Mesothelial cell of epicardium (in vitro differentiated cells): ENCODE results near the gene SLC38A8. TPM values are rescaled to one million over a fixed set of nuclear protein-coding genes. Genes with fewer than 3 reads are reported as not detected.

ENCODE experiments used
- DNase-seq, 2 experiments: peaks; one replicate each; pipeline ENCODE4 v3.0.0; 2021; ENCODE audit warnings: low spot score in 2 of 2; ENCODE audit not compliant: unreplicated experiment in 2 of 2
- H3K27ac Mint-ChIP-seq: 2 replicates; pipeline ENCODE4 v1.8.0; 2021; ENCODE audit warnings: mixed read lengths
- H3K27me3 Mint-ChIP-seq: 2 replicates; pipeline ENCODE4 v1.8.0; 2021; ENCODE audit warnings: low read depth, mixed read lengths
- H3K36me3 Mint-ChIP-seq: 2 replicates; pipeline ENCODE4 v1.8.0; 2021; ENCODE audit warnings: mixed read lengths
- H3K4me1 Mint-ChIP-seq: 2 replicates; pipeline ENCODE4 v1.8.0; 2021; ENCODE audit warnings: mixed read lengths
- H3K4me3 Mint-ChIP-seq: 2 replicates; pipeline ENCODE4 v1.8.0; 2021; ENCODE audit warnings: mild to moderate bottlenecking, moderate library complexity, mixed read lengths
- H3K9me3 Mint-ChIP-seq: 2 replicates; pipeline ENCODE4 v1.8.0; 2021; ENCODE audit warnings: mixed read lengths
- total RNA-seq: library from RNA; stranded (reverse); gene quantifications from 3 replicates; pipeline ENCODE4 v1.2.1, GENCODE V29; 2021
- TF ChIP-seq, protein P1 (sequence below): fragments of 200-600 bp; sonication (generic); IDR thresholded peaks from one replicate; pipeline ENCODE4 v1.5.0; 2021; ENCODE audit warnings: antibody characterized with exemption; ENCODE audit not compliant: unreplicated experiment

SLC38A8 gene
- total RNA-seq, 1 donor from 2014 or later = not detected

DNA sequence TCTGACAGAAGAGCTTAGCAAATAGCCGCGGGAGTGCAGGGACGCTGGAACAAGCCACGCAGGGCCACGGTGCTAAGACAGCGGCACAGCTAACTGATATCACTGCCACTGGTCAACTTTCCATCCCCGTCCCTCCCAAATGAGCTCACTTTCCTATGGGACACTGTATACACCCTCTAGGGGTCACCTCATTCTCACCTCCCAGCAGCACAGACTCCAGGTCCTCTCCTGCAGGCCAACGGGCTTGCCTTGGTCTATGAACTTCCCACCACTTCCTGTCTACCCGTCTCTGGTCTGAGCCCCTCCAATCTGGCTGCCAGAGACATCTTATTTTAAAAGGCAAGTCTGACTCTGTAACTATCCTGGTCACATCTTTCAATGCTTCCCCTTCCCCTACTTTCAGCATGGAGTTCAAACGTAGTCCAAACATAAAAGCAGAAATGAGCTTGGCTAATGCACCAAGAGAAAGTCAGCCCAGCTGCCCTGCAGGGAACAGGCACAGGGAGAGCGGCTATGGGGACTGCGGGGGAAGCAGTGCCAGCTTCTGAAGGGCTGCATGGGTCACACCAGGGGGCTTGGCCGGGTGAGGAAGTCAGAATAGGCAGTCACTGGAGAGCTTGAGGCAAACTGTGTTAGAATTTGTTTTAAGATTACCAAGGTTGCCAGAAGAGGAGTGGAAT lies 26.3 kb upstream of the SLC38A8 start:
- H3K9me3 Mint-ChIP-seq = no peaks in the 10 kb centered on the region
- TF ChIP-seq, protein P1, sequence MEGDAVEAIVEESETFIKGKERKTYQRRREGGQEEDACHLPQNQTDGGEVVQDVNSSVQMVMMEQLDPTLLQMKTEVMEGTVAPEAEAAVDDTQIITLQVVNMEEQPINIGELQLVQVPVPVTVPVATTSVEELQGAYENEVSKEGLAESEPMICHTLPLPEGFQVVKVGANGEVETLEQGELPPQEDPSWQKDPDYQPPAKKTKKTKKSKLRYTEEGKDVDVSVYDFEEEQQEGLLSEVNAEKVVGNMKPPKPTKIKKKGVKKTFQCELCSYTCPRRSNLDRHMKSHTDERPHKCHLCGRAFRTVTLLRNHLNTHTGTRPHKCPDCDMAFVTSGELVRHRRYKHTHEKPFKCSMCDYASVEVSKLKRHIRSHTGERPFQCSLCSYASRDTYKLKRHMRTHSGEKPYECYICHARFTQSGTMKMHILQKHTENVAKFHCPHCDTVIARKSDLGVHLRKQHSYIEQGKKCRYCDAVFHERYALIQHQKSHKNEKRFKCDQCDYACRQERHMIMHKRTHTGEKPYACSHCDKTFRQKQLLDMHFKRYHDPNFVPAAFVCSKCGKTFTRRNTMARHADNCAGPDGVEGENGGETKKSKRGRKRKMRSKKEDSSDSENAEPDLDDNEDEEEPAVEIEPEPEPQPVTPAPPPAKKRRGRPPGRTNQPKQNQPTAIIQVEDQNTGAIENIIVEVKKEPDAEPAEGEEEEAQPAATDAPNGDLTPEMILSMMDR = no peak
- H3K27me3 Mint-ChIP-seq = no peaks in the 10 kb centered on the region
- no peak overlapping the region for H3K4me3 Mint-ChIP-seq
- DNase-seq = no peak
- H3K27ac Mint-ChIP-seq = no peak overlapping the region
- peaks cover 31% of the 10 kb centered on the region for H3K36me3 Mint-ChIP-seq
- no peaks in the 10 kb centered on the region for H3K4me1 Mint-ChIP-seq

DNA sequence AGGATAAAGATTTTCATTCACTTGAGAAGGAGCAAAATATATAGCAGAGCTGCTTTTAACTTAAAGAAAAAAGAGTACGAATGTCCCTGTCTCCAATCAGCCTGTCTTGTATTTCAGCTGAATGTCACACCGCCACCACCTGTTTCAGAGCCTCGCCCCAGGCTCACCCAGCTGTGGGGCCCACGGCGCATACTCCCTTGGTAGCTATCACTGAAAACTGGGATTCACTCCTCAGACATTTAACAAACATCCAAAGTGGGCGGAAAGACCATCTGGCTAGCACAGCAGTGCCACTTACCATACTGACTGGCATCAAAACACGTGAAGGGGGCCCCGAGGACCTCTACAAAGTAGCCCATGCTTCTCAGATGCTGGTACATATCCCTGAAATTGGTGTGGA lies 25.4 kb upstream of the SLC38A8 start:
- H3K4me1 Mint-ChIP-seq = no peaks in the 10 kb centered on the region
- no peak overlapping the region for H3K4me3 Mint-ChIP-seq
- no peak overlapping the region for H3K27ac Mint-ChIP-seq
- no peaks in the 10 kb centered on the region for H3K9me3 Mint-ChIP-seq
- H3K36me3 Mint-ChIP-seq = peaks cover 35% of the 10 kb centered on the region
- no peaks in the 10 kb centered on the region for H3K27me3 Mint-ChIP-seq
- TF ChIP-seq, protein P1 = no peak
- no peak for DNase-seq

DNA sequence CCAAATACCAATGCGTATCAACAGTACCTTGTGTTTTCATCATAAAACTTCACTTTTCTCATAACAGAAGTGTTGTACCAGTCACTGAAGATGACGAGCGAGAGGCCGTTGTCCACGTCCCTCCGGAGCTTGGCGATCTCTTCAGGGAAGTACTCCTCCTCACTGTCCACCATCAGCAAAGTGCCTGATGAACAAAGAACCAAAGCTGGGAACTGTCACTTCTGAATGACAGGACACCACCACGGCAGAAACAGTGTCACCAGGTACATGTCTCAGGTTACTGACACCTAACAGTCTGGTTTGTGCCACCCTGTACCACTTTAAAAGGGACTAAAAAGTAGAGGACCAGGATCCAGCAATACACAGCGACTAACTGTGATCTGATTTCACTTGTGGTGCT lies 25.0 kb upstream of the SLC38A8 start:
- peaks cover 39% of the 10 kb centered on the region for H3K36me3 Mint-ChIP-seq
- H3K4me1 Mint-ChIP-seq = no peaks in the 10 kb centered on the region
- H3K27me3 Mint-ChIP-seq = no peaks in the 10 kb centered on the region
- H3K27ac Mint-ChIP-seq = no peak overlapping the region
- TF ChIP-seq, protein P1 = no peak
- H3K4me3 Mint-ChIP-seq = no peak overlapping the region
- no peaks in the 10 kb centered on the region for H3K9me3 Mint-ChIP-seq
- DNase-seq = no peak

DNA sequence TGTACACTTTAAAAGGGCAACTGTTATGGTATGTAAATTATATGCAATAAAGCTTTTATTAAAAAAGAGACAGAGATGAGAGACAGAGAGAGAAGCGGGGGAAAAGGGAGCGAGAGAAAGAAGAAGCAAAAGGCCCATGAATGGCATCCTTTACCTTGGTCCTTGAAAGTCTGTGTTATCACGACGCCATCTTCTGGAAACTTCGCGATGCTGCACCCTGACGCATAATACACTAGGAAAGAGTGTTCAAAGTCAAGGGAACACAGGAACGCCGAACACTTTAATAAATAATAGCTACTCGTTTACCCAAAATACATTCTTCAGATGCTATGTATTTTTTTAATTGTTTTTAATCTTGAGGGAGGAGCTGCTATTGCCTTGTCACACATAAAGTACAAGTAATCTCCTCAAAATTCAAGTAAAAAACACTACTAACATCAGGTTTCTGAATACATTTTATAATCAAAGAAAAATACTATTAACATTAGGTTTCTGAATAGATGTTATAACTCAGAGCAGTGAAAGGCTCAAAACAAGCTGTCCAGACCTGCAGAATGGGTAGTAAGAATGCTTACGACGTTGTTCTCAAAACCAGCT lies 23.0 kb upstream of the SLC38A8 start:
- Mint-ChIP-seq H3K36me3 (peaks cover 35% of the 10 kb centered on the region), H3K27ac (no peak overlapping the region), H3K4me3 (no peak overlapping the region), H3K9me3 (no peaks in the 10 kb centered on the region), H3K4me1 (no peaks in the 10 kb centered on the region), H3K27me3 (no peaks in the 10 kb centered on the region)
- peak in 1 of 2 experiments; percentile 65 for DNase-seq
- TF ChIP-seq, protein P1 = peak; percentile 68

- H3K36me3 Mint-ChIP-seq = peaks cover 38% of the 10 kb centered on the region
- H3K27me3 Mint-ChIP-seq = no peaks in the 10 kb centered on the region
- H3K9me3 Mint-ChIP-seq = no peaks in the 10 kb centered on the region
- no peaks in the 10 kb centered on the region for H3K4me1 Mint-ChIP-seq
- DNase-seq = no peak
- TF ChIP-seq, protein P1 = no peak
- no peak overlapping the region for H3K27ac Mint-ChIP-seq
- H3K4me3 Mint-ChIP-seq = no peak overlapping the region
Observed at GRCh38 chr16:84063980-84064379, 21.4 kb upstream of the SLC38A8 start.
